Superior temporal gyrus (tissue), 1 donor: ENCODE measurements around the gene SRGAP3.

ENCODE experiments used
- DNase-seq: peaks from one replicate; pipeline ENCODE4 v3.0.0-alpha.2; 2016; ENCODE audit errors: extremely low spot score

SRGAP3 gene

DNA sequence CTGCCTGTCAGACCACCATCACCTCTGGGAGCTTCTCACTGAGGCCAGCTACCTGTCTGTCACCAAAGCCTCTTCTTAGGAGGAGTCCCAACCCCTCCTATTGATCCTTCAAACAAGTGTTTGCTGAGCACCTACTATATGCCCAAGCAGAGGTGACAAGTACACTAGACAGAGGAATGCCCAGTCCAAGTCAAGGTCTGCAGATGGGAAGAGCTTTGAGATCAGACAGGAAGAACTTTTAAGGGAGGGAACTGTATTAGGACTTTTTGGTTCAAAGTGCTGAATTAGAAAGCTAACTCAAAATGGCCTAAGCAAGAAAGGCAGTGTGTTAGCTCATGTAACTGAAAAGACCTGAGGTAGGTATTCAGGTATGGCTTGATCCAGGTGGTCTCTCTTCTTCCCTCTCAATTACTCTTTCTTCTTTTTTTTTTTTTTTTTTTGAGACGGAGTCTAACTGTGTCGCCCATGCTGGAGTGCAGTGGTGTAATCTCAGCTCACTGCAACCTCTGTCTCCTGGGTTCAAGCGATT is 282.6 kb downstream of the SRGAP3 start:
- DNase-seq = no peak

DNA sequence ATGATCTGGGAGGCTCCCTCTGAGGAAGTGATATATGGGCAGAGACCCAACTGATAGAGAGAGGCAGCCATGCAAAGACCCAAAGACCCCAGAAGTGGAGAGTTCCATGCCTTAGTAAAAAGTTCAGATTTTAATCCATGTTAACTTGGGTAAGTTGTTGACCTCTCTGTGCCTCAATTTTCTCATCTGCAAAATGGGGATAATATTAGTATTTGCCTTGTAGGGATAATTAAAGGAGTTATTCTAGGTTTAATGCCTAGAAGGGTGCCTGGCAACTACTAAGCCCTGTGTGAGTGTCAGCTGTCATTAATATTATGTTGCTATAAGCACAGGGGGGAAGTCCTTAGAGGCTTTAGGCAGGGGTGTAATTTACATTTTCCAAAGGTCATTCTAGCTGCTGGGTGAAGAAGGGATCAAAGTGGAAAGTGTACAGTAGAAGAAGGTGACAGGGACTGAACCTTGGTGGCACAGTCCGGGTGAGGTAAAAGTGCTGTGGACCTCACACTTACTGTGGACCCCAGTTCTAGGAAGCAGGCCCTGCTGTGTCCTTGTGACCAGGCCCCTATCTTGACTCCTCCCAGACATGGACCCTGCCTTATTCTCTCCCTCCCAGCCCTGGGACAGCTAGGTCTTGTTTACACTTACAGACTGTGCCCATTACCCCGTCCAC is 283.2 kb downstream of the SRGAP3 start:
- DNase-seq = no peak

DNA sequence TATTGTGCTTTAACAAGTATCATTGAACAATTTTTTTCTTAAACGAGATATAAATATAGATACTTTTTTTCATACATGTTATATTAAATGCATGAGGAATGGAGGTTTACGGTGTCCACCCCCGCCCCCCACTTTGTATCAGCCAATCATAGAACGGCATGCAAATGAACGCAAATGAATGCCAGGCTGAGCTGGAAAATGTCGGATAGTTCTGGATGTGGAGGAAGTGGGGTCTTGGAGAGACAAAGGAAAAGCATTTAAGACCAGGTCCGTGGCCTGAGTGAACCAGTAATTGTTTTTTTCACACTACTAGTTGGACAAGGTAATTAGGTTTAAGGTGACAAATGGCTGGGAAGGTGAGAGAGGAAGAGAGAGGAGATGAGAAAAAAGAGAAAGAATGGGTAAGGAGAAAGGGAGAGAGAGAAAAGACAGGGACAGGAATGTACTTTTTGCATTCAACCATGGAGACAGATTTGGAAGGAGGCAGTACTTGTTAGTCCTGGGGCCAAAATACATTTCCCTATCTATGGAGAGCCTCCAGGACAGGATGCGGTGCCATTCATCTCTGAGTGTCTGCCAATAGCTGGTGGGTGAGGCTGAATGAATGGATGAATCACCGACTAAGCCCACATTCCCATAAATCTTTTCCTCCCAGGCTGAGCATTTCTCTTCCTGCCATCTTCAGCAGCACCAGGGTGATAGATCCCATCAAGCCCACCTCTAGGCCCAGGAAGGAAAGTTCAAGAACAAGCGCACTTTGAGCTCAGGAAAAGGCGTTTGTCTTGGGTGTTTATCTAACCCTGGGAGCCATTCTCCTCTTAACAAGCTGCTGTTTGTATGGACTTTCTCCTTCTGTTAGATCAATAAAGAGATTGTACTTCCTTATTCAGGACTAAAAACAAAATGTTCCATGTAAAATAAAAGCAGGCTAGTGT is 284.7 kb downstream of the SRGAP3 start:
- peak; percentile 11 for DNase-seq

DNA sequence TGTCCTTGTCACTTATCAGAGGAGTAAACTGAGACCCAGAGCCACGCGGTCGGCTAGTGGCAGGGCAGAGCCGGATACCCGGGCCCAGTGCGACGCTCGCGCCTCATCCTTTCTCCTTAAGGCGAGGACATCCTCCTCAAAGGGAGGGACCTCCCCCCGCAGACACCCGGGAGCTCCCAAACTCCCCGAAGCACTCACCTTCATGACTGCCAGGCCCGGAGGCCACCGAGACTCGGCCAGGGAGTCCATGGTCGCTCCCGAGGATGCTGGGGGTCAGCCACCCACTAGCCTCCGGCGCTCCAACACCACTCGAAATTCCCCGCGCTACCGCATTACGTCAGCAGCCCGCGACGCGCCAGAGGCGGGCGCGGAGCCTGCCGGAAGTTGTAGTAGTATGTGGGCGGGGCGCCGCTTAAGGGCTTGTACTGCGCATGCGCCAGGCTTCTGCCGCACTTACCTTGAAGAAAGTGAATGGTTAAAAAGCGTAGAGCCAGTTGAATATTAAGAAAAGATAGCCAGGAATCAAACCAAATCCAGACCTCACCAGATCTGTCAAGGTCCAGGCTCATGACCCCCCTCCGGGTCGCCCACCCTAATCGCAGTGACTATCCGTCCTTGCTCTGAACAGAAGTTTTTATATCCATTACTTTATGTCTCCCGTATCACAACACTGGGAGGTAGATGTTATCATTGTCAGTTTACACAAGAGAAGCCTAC is 286.2 kb downstream of the SRGAP3 start, which contains the start of gene RAD18:
Gene RAD18, minus strand, starts transcription at position 336 of the 717 bp plus-strand sequence. Its CDS starts 87 bp downstream, at position 249.
- peak; percentile 92 for DNase-seq

GRCh38 chr3:8962226-8962861 is 287.1 kb downstream of the SRGAP3 start:
- DNase-seq = no peak

- DNase-seq = no peak
Observed at GRCh38 chr3:8959668-8960067, 289.8 kb downstream of the SRGAP3 start.

GRCh38 chr3:8954938-8955763 is 294.3 kb downstream of the SRGAP3 start:
- DNase-seq = no peak

DNA sequence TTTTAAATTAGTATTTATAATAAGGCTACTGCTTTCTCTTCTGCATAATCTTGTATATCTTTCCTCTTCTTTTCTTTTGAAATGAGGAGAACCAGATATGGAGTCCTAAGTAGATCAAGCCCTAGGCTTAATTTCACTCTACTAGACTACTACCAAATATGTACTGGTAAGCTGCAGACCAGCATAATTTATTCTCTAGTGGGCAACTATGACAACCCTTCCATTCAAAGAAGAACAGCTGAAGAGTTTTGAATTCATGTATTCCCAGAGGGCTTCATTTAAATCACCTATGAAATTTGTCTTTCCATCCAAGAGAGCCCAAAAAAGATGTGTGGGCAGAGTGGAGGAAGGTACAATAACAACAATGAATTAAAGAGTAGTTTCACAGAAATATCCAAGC is 296.1 kb downstream of the SRGAP3 start:
- no peak for DNase-seq

- no peak for DNase-seq
Observed at GRCh38 chr3:8952130-8952529, 297.3 kb downstream of the SRGAP3 start.

DNA sequence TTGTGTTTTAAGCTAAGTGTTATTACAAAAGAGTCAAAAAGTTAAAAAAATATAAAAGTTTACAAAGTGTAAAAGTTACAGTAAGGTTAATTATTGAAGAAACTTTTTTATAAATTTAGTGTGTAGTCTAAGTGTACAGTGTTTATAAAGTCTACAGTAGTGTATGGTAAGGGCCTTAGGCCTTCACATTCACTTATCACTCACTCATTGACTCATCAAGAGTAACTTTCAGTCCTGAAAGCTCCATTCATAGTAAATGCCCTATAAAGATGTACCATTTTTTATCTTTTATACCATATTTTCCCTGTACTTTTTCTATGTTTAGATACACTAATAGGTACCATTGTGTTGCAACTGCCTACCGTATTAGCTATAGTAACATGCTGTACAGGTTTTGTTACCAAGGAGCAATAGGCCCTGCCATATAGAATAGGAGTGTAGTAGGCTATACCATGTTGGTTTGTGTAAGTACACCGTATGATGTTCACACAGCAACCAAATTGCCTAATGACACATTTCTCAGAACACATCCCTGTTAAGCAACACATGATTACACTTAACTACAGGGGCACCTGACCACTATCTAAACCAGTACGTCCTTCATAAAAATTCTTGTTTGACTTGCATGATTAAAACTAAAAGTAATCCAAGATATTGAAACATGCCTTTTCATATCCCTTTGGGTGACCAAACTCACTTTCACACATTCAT is 303.4 kb downstream of the SRGAP3 start:
- no peak for DNase-seq

DNA sequence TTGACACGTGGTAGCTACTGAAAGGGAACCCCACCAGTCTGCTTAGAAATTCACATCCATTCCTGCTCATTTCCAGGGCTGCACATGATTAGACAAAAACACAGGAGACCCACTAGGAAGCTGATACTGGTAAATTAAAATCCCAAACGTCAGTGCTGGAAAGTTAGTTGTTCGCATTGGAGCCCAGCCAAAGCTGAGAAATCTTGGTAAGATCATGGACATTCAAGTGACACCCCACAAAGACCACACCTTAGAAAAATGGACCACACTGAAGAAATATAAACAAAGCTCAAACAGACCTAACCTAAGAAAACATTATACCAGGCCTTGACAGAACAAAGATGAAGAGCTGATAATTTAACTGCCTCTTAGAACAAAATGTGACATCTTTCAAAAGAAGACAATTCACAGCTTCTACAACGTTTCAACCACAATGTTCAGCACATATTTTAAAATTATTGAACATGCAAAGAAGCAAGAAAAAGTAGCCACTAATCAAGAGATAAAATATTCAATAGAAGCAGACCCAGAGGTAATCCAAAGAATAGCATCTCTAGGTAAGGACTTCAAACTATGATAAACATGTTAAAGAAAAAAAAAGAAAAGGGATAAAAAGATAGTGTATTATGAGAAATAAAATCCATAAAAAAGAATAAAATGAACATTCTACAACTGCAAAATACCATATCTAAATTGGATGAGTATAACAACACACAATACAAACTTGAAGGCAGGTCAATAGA is 306.5 kb downstream of the SRGAP3 start:
- no peak for DNase-seq

- no peak for DNase-seq
Observed at GRCh38 chr3:8942115-8942514, 307.3 kb downstream of the SRGAP3 start.

DNA sequence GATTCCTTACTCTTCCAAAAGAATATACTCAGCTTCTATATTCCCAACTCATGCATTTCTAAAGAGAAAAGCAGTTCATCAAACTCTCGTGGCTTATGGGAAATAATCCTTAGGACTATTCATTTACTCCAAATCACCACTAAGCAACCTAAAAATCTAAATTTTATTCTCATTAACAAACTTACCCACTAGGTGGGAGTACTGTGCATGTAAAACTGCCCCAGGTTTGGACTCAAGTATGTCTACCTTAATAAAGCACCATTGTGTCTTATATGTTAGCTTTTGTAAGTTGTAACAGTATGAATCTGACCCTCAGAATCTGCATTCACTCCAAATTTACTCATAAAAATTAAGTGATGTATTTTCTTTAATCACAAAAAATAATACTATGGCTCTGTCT is 311.4 kb downstream of the SRGAP3 start:
- DNase-seq = no peak

DNA sequence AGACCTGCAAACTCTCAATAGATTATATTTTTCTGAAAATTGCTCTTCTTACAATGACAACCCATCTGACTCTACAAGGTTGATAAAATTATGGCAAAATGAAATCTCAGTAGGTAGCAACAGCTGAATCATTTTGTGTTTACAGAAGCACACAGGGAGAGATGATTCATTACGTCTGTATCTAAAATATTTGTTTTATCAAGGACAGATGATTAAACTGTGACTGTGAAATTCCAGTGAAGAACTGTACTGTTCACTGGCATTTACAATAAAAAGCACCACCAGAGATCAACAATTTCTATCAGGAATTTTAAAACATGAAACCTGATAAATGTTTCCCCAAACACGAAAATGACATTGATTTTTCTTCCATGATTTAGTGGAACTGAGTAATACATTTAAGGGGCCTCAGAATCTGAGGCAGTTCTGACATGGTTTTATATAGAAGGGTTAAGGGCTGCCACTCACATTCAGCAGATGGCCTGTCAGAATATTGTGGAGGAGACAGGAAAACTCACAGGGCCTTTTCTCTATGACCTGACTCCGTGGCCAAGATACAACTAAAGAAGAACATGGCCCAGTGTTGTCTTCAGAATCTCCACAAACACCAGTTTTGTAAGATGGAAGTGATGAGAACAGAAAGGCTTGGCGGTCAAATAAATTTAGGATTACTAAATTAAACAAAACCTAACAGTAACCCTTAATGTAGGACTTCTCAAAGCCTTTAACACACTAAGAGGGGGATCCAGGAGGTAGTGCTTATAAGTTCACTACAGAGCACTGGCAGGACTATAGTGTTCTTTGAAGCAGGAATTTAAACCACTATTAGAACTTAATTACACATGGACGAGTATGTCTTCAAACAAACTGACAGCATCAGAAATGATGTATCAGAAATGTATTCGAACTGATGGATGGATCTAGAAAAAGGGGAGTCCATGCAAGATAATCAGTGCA is 312.1 kb downstream of the SRGAP3 start:
- DNase-seq = no peak

GRCh38 chr3:8932507-8932906 is 316.9 kb downstream of the SRGAP3 start:
- DNase-seq = no peak

GRCh38 chr3:8931342-8931741 is 318.1 kb downstream of the SRGAP3 start:
- DNase-seq = peak; percentile 37
